GM21423 (cell line): Measurements from ENCODE around the gene IGFN1.
A peak's percentile ranks its signal among the peaks of the same experiment; 100 is the strongest.
"Not testable (repeated sequence)": the region's sequence is repeated elsewhere in the genome, so short reads cannot be mapped to it uniquely, and the experiment has no call there.

Experiments used
- ATAC-seq: cut with Tn5 transposase; IDR thresholded peaks from one replicate; pipeline ENCODE4 v1.9.1; 2021; ENCODE audit warnings: mild to moderate bottlenecking, moderate library complexity; ENCODE audit not compliant: unreplicated experiment

IGFN1 gene

GRCh38 chr1:201163036-201163435 lies 27.6 kb upstream of the IGFN1 start:
- ATAC-seq, result not testable (repeated sequence)

GRCh38 chr1:201163707-201164106 lies 26.9 kb upstream of the IGFN1 start:
- ATAC-seq, result no peak

DNA sequence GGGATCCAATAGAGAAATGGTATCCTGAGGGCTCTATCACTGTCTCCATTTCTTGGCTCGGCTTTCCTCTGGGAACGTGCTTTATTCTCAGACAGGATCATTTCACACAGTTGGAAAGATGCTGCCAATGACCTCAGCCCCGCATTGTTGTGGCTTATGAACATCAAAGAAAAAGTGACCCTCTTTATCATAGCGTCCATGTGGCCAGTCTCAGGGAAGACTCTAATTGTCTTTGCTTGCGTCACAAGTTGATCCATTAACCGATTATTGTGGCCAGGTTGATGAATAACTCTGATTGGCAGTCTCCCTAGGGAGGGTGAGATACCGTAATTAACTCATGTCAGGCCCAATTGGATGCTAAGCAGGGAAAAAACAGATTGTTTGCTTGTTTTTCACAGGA lies 26.0 kb upstream of the IGFN1 start:
- no peak for ATAC-seq

GRCh38 chr1:201167041-201167991 lies 23.3 kb upstream of the IGFN1 start:
- no peak for ATAC-seq

DNA sequence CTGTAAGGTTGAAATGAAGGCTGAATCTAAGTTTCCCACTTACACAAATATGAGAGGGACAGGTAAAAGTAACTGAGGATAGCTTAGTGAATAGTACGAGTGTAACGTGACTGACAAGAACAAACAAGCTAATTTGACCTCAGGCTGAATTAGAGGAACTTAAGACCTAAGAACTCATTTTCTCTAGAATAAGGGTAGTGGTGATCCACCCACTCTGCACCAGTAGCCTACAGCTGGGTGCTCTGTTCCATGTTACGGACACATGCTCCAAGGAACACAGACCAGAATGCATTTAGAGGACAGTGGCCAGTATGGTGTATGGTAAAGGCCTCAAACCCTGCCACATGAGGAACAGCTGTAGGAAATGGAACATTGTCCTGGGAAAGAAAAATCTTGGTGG lies 21.4 kb upstream of the IGFN1 start:
- ATAC-seq, result no peak

GRCh38 chr1:201169971-201170532 lies 20.6 kb upstream of the IGFN1 start:
- ATAC-seq, result no peak

DNA sequence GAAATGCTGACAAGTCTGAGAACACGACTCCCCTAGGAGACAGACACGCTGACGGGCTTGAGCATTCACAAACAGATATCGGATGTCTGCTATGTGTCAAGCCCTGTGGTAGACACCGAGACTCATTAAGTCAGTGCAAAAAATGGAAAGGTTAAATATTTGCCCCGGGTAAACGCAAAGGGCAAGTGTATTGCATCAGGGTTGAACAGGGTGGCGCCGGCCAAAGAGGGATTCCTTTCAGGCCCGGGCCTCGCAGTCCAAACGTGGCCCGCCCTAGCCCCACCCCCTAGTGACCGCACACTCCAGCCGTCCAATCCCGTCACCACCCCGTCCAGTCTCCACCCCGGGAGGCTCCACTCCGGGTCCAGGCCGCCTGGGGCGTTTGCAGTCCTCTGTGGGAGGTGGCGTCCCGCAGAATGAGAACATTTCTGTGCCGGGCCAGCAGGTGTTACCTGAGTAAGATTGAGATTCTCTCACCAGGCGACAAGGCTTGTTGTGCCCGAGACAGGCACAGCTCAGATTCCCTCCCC lies 20.0 kb upstream of the IGFN1 start:
- peak; percentile 93 for ATAC-seq

GRCh38 chr1:201171063-201172036 lies 19.3 kb upstream of the IGFN1 start:
- peak; percentile 24 for ATAC-seq

DNA sequence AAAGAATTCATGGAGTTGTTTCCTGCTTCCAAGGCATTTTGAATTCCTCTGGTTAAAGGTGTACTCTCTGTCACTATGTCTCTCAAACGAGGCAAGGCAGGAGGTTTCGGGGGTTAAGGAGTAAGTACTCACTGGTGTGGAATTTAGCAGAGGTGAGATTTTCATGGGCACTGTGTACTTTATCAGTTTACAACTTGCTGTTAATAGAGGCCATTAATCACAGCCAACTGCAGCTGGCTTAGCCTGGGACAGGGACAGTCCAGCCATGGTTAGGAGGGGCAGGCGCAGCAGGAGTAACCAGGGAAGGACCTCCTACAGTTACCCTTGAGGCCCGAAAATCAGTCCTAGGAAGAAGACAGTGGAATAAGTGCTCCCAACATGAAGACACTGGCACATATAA lies 18.3 kb upstream of the IGFN1 start:
- ATAC-seq, result no peak

DNA sequence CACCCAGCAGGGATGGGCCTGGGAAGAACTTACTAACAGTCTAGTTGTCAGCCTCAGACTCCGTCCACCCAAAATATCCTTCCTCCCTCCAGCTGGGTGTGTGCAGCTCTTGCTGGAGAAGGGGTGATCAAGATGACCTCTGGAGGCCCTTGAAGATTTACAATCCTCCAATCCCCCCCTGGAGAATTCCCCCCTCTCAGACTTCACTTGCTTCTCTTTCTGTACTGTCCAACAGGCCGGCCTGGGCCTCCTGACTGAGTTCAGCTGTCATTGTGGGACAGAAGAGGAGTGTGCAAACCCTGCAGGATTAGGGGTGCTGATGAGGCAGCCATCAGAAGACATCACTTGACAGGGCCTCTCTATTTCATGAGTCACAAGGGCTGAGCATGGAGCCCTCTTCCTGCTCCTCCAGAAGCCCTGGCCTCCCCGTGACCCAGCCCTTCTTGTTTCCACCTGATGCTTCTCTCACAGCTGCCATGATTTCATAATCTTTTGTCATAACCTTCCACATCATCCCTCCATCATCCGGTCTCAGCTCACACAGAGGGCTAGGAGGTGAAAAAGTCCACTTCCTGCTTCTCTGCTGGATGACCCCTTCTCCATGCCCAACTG lies 17.5 kb upstream of the IGFN1 start:
- no peak for ATAC-seq

GRCh38 chr1:201173736-201174135 lies 16.9 kb upstream of the IGFN1 start:
- no peak for ATAC-seq

DNA sequence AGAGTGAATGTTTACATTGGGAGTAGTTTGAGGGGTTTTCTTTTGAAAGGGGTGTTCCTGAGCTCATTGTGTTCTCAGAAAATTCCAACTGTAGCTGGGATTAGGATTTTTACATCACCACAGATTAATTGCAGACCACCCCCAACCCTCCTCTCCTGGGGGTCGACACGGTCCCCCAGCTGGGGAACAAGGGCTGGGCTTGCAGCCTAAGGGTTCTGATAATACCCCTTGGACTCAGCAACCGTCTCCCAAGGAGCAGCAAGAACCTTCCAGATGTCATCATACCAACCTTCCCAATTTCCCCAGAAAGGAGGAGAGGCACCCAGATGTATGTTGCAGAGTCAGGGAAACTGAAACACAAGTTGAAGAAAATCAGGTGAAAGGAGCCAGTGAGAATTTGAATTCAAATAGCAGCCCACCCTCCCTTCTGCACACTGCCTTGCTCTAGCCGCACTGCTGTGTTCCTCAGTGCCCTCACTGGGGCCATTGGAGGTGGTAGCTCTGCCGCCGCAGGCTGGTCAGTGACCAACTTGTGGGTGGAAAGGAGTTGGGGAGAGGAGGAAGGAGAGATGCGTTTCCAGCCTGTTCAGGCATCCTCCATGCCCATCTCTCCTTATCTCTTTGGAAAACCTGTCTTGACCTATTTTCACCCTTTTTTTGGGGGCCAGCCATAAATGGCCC lies 14.7 kb upstream of the IGFN1 start:
- ATAC-seq, result no peak

DNA sequence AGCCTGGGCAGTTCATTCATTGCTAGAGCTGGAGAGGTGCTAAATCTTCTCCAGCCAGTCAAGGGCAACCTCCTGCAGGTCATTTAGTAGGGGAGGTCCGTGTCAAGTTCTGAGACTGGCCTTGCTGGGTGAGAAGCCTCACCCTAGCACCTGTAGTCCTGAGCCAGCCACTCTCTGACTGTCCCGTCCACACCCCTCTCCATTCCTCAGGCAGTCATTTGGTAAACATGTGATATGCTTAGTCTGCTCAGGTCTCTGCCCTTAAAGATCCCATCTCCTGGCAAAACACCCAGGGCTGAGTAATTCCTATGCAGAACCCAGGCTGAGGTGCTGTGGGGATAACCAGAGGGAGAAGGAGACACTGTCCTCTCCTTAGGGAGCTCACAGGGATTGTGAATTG lies 13.7 kb upstream of the IGFN1 start:
- ATAC-seq, result no peak

GRCh38 chr1:201178718-201179117 lies 11.9 kb upstream of the IGFN1 start:
- no peak for ATAC-seq

DNA sequence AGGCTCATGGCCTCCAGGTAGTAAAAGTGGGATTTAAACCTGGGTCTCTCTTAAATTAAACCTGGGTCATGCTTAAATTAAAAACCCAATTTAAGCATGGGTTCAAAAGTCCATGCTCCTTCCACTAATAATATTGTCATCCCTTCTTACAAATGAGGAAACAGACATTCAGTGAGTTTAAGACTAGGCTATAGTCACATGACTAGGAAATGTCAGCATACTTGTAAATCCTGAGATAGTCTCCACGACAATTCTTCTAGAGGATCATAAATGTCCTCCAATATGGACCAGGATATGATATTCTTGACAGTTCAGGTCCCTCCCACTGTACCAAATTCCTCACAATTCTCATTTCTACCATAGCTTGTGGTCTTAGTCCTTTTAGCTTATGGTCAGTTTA lies 10.5 kb upstream of the IGFN1 start:
- ATAC-seq, result no peak

DNA sequence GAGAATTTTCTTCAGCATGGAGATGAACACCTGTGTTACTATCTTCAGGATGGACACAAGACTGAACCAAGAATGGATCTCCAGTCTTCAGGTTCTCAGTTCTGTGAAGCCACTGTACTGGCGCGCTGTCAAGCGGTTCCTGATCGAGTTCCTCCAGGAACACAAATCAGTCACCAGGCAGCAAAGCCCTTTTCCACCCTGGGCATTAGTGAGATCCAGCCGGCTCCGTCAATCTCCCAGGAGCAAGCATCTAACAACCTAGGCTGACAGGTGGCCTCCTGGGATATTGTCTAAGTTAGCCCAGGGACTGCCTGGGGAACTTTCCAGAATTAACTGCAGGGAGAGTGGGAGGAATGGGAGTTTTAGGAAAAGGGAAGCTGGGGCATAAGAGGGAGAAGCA lies 9.7 kb upstream of the IGFN1 start:
- no peak for ATAC-seq

- ATAC-seq, result no peak
Measured at GRCh38 chr1:201181323-201181722, 9.3 kb upstream of the IGFN1 start.

DNA sequence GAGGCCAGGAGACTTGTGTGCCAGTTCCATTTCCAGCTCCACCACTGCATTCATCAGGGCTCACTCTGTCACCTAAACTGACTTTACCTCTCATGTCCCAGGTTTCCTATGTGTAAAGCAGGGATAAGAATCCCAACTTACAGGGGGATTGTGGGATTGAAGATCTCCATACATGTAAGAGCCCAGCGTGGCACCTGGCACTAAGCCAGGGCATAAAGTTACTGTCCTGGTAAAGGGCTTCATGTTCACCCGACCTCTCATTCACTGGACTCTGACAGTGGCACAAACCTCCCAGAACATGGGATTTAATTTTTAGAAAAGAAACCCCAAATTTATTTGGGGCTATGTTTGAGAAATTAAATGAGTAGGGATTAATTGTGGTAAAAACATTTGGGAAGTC lies 8.9 kb upstream of the IGFN1 start:
- no peak for ATAC-seq

- no peak for ATAC-seq
Measured at GRCh38 chr1:201183209-201183608, 7.4 kb upstream of the IGFN1 start.

DNA sequence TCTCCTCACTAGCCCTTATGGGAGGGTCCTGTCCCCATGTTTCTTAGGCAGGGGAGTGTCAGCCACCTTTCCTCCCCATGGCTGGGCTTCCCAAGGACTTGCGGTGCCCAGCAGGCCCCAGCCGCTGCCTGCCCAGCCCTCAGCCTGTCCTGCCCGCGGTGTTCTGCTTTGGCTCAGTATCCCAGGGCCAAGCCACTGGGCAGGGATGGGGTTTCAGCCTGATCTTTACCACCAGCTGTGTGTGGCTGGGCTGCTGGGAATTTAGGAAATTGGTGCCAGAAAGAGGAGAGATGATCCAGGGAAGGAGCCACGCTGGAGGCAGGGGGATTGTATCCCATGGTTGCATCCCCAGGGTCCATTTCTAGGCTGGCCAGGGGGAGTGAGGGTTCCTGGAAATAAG lies 6.9 kb upstream of the IGFN1 start:
- no peak for ATAC-seq
